Activated naive CD8-positive, alpha-beta T cell treated with anti-CD3 and anti-CD28 coated beads, Interleukin-2, amount 10 ng/mL, durations not matched to agents 7 days and 5 days (primary cell): ENCODE measurements around the gene MAP3K3. TPM values are rescaled to one million over a fixed set of nuclear protein-coding genes. Genes with fewer than 3 reads are reported as not detected.
A peak's percentile ranks its signal among the peaks of the same experiment; 100 is the strongest.
"Not testable (repeated sequence)": the region's sequence is repeated elsewhere in the genome, so short reads cannot be mapped to it uniquely, and the experiment has no call there.

Experiments used
- ATAC-seq: fragments of 150-1000 bp; cut with Tn5 transposase; one replicate; pipeline ENCODE4 v1.10.0; 2021; ENCODE audit warnings: low read depth, moderate library complexity
- POLR2A ChIA-PET: fragments of 350-600 bp; sonication (Branson Sonifier 250); formaldehyde crosslinking; loops from one replicate; lab custom pipeline; 2021; ENCODE audit warnings: antibody characterized with exemption; lab: Charles Lee
- DNase-seq: peaks from one replicate; pipeline ENCODE4 v3.0.0; 2021
- H3K27ac Mint-ChIP-seq: one replicate; pipeline ENCODE4 v1.8.0; 2022; ENCODE audit warnings: mild to moderate bottlenecking, mixed read lengths
- H3K27me3 Mint-ChIP-seq: one replicate; pipeline ENCODE4 v1.8.0; 2022; ENCODE audit warnings: mild to moderate bottlenecking, moderate library complexity, mixed read lengths
- H3K36me3 Mint-ChIP-seq: one replicate; pipeline ENCODE4 v1.8.0; 2021; ENCODE audit warnings: mild to moderate bottlenecking, mixed read lengths
- H3K4me1 Mint-ChIP-seq: one replicate; pipeline ENCODE4 v1.8.0; 2021; ENCODE audit warnings: mixed read lengths
- H3K4me3 Mint-ChIP-seq: one replicate; pipeline ENCODE4 v1.8.0; 2022; ENCODE audit warnings: mild to moderate bottlenecking, moderate library complexity, mixed read lengths
- H3K9me3 Mint-ChIP-seq: one replicate; pipeline ENCODE4 v1.8.0; 2021; ENCODE audit warnings: mixed read lengths
- total RNA-seq, 2 experiments: library from RNA; stranded (reverse); gene quantifications; one replicate each; pipeline ENCODE4 v1.2.3, GENCODE V29; 2021

The MAP3K3 gene
- total RNA-seq, 2 experiments from 2014 or later: 49.0 to 51.2 TPM

- Mint-ChIP-seq H3K9me3 (no peaks in the 10 kb centered on the region), H3K27ac (peak overlapping the region; percentile 82), H3K4me3 (peak overlapping the region; percentile 62), H3K4me1 (peaks cover 64% of the 10 kb centered on the region), H3K27me3 (no peaks in the 10 kb centered on the region), H3K36me3 (peaks cover 22% of the 10 kb centered on the region)
- DNase-seq (no peak), ATAC-seq (no peak)
- POLR2A ChIA-PET: interaction anchor here (0.6 to 6.9 kb wide), 8 partner anchors 9 to 85 kb away, joined by 3 to 100 read pairs (median 5); partner anchors contain the start of gene MAP3K3
Measured at GRCh38 chr17:63707151-63707550, 84.9 kb downstream of the MAP3K3 start.

DNA sequence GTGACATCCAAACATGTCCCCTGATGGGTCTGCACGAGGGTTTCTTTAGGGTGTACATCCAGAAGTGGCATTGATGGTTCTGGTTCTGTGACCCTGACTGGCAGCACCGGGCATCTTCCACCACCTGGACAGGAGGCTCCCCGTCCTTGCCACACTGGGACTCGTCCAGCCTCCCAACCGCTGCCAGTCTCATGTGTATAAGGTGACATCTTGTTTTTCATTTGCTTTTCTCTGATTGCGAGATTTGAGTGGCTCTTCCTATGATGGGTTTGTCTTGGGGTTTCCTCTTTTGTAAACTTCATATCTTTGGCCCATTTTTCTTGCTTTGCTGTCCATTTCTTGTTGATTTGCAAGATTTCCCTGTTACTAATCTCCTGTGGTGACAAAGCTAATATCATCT, 86.9 kb downstream of the MAP3K3 start:
- H3K4me1 Mint-ChIP-seq: peaks cover 50% of the 10 kb centered on the region
- POLR2A ChIA-PET: interaction anchor here (1.8 to 6.9 kb wide), 5 partner anchors 8 to 65 kb away, joined by 5 to 100 read pairs (median 17); partner anchors contain the start of genes CCDC47, DDX42 and LIMD2
- H3K27me3 Mint-ChIP-seq: no peaks in the 10 kb centered on the region
- ATAC-seq (no peak), DNase-seq (no peak)
- H3K9me3 Mint-ChIP-seq: no peaks in the 10 kb centered on the region
- peaks cover 18% of the 10 kb centered on the region for H3K36me3 Mint-ChIP-seq
- H3K4me3 Mint-ChIP-seq: no peak overlapping the region
- peak overlapping the region; percentile 38 for H3K27ac Mint-ChIP-seq

DNA sequence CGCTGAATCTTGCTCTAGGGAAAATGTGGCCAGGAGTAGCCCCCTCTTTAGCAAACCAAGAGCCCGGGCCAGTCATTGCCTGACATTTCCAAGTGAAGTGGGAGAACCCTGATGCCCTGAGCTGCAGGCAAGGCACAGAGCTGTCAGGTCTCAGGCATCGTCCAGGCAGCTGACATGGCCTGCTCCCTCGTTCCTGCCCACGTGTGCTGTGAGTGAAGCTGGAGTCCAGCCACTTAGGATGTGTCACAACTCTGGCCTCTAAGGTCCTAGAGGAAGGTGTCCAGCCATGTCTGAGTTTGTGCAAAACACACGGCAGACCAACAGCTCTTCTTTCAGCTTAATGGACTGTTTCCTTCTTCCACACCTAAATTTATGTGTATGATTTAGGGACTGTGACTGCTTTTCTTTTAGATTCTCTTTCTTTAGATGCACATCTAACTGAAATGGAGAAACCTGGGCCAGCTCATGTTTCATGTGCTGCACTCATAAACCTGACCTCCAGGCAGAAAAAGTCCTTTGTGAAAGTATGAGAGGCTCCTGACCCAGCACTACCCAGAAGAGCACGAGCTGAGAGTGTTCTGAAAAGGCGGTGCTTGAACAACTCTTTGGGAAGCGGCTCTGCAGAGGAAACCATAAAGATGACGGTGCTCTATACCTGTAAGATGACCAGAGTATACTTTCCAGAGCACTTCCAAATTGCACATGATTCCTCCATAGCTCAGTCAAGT, 92.5 kb downstream of the MAP3K3 start:
- no peak for DNase-seq
- Mint-ChIP-seq H3K4me3 (no peak overlapping the region), H3K36me3 (peaks cover 17% of the 10 kb centered on the region), H3K4me1 (peaks cover 10% of the 10 kb centered on the region), H3K9me3 (no peaks in the 10 kb centered on the region), H3K27me3 (no peaks in the 10 kb centered on the region), H3K27ac (no peak overlapping the region)
- no peak for ATAC-seq
- POLR2A ChIA-PET: interaction anchor here (1.2 to 1.9 kb wide), 2 partner anchors 7 to 11 kb away, joined by 4 read pairs; no protein-coding TSS in a partner anchor

DNA sequence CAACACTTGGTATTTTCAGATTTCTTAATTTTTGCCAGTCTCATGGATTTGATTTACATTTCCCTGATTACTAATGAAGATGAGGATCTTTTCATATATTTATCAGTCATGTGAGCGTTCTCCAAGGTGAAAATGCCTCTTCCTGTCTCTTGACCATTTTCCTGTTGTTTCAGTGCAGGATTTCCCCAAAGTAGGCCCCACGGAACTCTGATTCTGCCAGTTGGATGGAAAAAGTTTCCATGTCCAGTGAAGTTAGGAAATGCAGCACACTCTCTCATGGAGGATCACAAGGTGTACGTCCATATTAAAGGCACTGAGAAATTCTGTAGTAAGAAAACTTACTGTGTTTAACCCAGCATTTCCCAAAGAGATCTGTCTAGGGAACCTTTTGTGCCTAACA, 94.2 kb downstream of the MAP3K3 start:
- DNase-seq (no peak), ATAC-seq (no peak)
- Mint-ChIP-seq H3K27ac (no peak overlapping the region), H3K4me3 (no peak overlapping the region), H3K9me3 (no peaks in the 10 kb centered on the region), H3K36me3 (peaks cover 17% of the 10 kb centered on the region), H3K4me1 (peaks cover 2% of the 10 kb centered on the region), H3K27me3 (no peaks in the 10 kb centered on the region)
- POLR2A ChIA-PET: interaction anchor here (1.8 kb wide), 1 partner anchor 9 kb away, joined by 5 read pairs; no protein-coding TSS in a partner anchor

GRCh38 chr17:63718988-63719387, 96.8 kb downstream of the MAP3K3 start:
- H3K4me1 Mint-ChIP-seq: peaks cover 2% of the 10 kb centered on the region
- POLR2A ChIA-PET: no interaction called here
- H3K27me3 Mint-ChIP-seq: no peaks in the 10 kb centered on the region
- H3K4me3 Mint-ChIP-seq: no peak overlapping the region
- H3K9me3 Mint-ChIP-seq: no peaks in the 10 kb centered on the region
- ATAC-seq: no peak
- H3K36me3 Mint-ChIP-seq: peaks cover 11% of the 10 kb centered on the region
- no peak for DNase-seq
- H3K27ac Mint-ChIP-seq: no peak overlapping the region

DNA sequence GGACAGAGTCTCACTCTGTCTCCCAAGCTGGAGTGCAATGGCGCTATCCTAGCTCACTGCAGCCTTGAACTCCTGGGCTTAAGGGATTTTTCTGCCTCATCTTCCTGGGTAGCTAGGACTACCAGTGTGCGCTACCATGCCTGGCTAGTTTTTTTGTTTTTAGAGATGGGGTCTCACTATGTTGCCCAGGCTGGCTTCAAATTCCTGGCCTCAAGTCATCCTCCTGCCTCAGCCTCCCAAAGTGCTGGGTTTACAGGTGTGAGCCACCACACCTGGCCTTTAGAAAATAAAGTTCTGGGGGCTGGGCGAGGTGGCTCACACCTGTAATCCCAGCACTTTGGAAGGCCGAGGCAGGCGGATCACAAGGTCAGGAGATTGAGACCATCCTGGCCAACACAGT, 98.0 kb downstream of the MAP3K3 start:
- POLR2A ChIA-PET: interaction anchor here (0.6 to 0.9 kb wide), 2 partner anchors 11 to 20 kb away, joined by 3 read pairs; partner anchors contain the start of gene LIMD2
- not testable (repeated sequence) for H3K4me1 Mint-ChIP-seq

DNA sequence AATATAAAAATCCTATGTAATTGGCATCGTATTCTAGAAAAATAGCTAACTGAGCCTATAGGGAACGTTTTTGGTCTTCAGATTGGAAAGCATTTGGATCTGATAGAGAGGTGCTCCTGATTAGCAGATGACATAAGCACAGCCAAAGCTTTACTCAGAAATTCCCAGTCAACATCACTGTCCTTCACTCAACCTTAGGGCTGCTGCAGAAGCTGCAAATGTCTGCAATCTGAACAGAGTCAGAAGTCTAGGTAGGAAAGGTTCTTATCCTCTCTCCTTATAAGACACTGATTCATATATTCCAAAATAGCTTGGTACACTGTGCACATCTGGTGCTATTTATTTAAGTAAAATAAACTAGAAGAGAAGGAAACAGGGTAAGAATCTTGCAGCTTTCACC, 100.2 kb downstream of the MAP3K3 start:
- Mint-ChIP-seq H3K27ac (no peak overlapping the region), H3K4me1 (peaks cover 6% of the 10 kb centered on the region), H3K36me3 (peaks cover 17% of the 10 kb centered on the region), H3K4me3 (no peak overlapping the region), H3K27me3 (no peaks in the 10 kb centered on the region), H3K9me3 (no peaks in the 10 kb centered on the region)
- ATAC-seq: no peak
- DNase-seq: no peak
- POLR2A ChIA-PET: interaction anchor here (0.9 to 1.5 kb wide), 2 partner anchors 9 to 24 kb away, joined by 4 read pairs; no protein-coding TSS in a partner anchor

More for the DNA sequence above, 98.0 kb downstream of the MAP3K3 start:
- not testable (repeated sequence) for H3K27ac Mint-ChIP-seq, ATAC-seq, H3K27me3 Mint-ChIP-seq, DNase-seq, H3K9me3 Mint-ChIP-seq, H3K4me3 Mint-ChIP-seq
- H3K36me3 Mint-ChIP-seq: peaks cover 11% of the 10 kb centered on the region

DNA sequence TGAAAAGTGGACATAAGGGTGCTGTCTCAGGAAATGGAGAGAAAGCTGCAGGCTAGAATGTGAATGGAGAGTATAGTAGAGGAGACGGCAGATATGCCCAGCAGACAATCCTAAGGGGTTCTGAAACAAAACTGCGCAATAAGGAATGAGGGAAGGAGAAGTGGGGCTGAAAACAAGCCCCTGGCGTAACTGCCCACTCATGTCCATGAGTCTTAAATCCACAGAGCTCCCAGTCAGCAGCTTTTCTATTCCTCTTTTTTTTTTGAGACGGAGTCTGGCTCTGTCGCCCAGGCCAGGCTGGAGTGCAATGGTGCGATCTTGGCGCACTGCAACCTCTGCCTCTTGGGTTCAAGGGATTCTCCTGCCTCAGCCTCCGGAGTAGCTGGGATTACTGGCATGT, 113.5 kb downstream of the MAP3K3 start:
- no peak overlapping the region for H3K27ac Mint-ChIP-seq
- ATAC-seq (no peak), DNase-seq (no peak)
- peaks cover 8% of the 10 kb centered on the region for H3K4me1 Mint-ChIP-seq
- H3K27me3 Mint-ChIP-seq: no peaks in the 10 kb centered on the region
- peaks cover 7% of the 10 kb centered on the region for H3K36me3 Mint-ChIP-seq
- POLR2A ChIA-PET: interaction anchor here (1.0 kb wide), 1 partner anchor 39 kb away, joined by 3 read pairs; no protein-coding TSS in a partner anchor
- no peaks in the 10 kb centered on the region for H3K9me3 Mint-ChIP-seq
- H3K4me3 Mint-ChIP-seq: no peak overlapping the region

- Mint-ChIP-seq H3K36me3 (peaks cover 7% of the 10 kb centered on the region), H3K4me1 (peaks cover 24% of the 10 kb centered on the region), H3K4me3 (peak overlapping the region; percentile 92), H3K27me3 (no peaks in the 10 kb centered on the region), H3K9me3 (no peaks in the 10 kb centered on the region), H3K27ac (peak overlapping the region; percentile 97)
- DNase-seq (no peak), ATAC-seq (no peak)
- POLR2A ChIA-PET: interaction anchor here (0.6 to 3.4 kb wide), 13 partner anchors 11 to 305 kb away, joined by 3 to 56 read pairs (median 5); partner anchors contain the start of genes CCDC47, DDX42, ICAM2 and LIMD2
Measured at GRCh38 chr17:63740464-63741142, 118.4 kb downstream of the MAP3K3 start.

GRCh38 chr17:63741143-63741407, 118.9 kb downstream of the MAP3K3 start:
- H3K4me1 Mint-ChIP-seq: peaks cover 24% of the 10 kb centered on the region
- no peak for DNase-seq
- H3K27ac Mint-ChIP-seq: peak overlapping the region; percentile 97
- peaks cover 12% of the 10 kb centered on the region for H3K36me3 Mint-ChIP-seq
- POLR2A ChIA-PET: interaction anchor here (0.7 to 3.4 kb wide), 12 partner anchors 11 to 305 kb away, joined by 3 to 56 read pairs (median 5); partner anchors contain the start of genes CCDC47, DDX42, LIMD2 and SMARCD2
- no peaks in the 10 kb centered on the region for H3K9me3 Mint-ChIP-seq
- peak overlapping the region; percentile 92 for H3K4me3 Mint-ChIP-seq
- H3K27me3 Mint-ChIP-seq: no peaks in the 10 kb centered on the region
- no peak for ATAC-seq

- H3K4me1 Mint-ChIP-seq: peaks cover 24% of the 10 kb centered on the region
- POLR2A ChIA-PET: interaction anchor here (0.6 to 3.4 kb wide), 22 partner anchors 10 to 322 kb away, joined by 3 to 56 read pairs (median 5); partner anchors contain the start of genes CCDC47, DDX42, LIMD2 and MAP3K3
- DNase-seq (peak; percentile 97), ATAC-seq (peak; percentile 93)
- H3K36me3 Mint-ChIP-seq: peaks cover 13% of the 10 kb centered on the region
- peak within 1 kb of the TSS; percentile 97 for H3K27ac Mint-ChIP-seq
- H3K27me3 Mint-ChIP-seq: no peaks in the 10 kb centered on the region
- no peaks in the 10 kb centered on the region for H3K9me3 Mint-ChIP-seq
- peak within 1 kb of the TSS; percentile 92 for H3K4me3 Mint-ChIP-seq
Measured at GRCh38 chr17:63741408-63742173, 119.4 kb downstream of the MAP3K3 start, which contains the start of gene STRADA. Gene STRADA (minus strand): TSS chr17:63741799. CDS start chr17:63728369, 13,430 bp downstream.
